Measurements from ENCODE around the gene DGKD. TPM values are rescaled to one million over a fixed set of nuclear protein-coding genes. Genes with fewer than 3 reads are reported as not detected.

Gene DGKD
- total and polyA plus RNA-seq, 5 donors from 2014 or later: 11.3 to 161 (median 11.5) TPM

DNA sequence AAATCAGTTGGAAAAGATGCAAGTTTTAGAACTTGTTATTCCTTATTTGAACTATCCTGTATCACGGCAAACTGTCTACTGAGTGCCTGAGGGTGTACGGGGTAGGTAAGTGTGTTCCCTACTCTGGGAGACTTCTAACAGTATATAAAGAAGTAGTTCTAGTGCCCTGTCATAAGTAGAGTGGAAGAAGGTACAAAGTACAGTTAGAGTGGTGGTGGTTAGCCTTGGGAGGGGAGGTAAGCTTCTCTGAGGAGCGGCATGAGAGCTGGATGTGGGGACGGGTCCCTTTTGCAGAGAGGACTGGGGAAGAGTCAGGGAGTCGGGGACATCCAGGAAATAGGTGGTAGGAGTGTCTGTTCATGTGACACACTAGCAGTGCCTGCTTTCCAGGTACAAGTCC is 48.5 kb downstream of the DGKD start:
- DNase-seq (no peak), ATAC-seq (ENCODE audit: low read depth in 2 of 2) (no peak)
- H3K9me3 Mint-ChIP-seq: no peaks in the 10 kb centered on the region
- Histone ChIP-seq H3K4me3 (ENCODE audit: low read depth, low read length) (no peak overlapping the region), H3K4me1 (ENCODE audit: control insufficient read depth, insufficient read depth, low read length, poor library complexity, severe bottlenecking) (peaks cover 23% of the 10 kb centered on the region), H3K9me3 (ENCODE audit: control insufficient read depth in 2 of 2, low read length in 2 of 2) (no peaks in the 10 kb centered on the region), H3K27ac (ENCODE audit: insufficient read depth, low read length, poor library complexity, severe bottlenecking) (no peak overlapping the region), H3K27me3 (ENCODE audit: control insufficient read depth, insufficient read depth, low read length) (no peaks in the 10 kb centered on the region), H3K36me3 (ENCODE audit: control insufficient read depth, insufficient read depth, low read length) (peaks cover 5% of the 10 kb centered on the region)
- peak overlapping the region in 2 of 3 donors; percentile 60 to 95 for H3K27ac Mint-ChIP-seq
- H3K4me3 Mint-ChIP-seq: peak overlapping the region in 1 of 4 donors; percentile 1
- H3K27me3 Mint-ChIP-seq: no peaks in the 10 kb centered on the region
- H3K4me1 Mint-ChIP-seq: peaks cover 11 to 63% (median 36%) of the 10 kb centered on the region in 4 donors
- peaks cover 24% of the 10 kb centered on the region for H3K36me3 Mint-ChIP-seq

GRCh38 chr2:233404222-233404621 is 49.9 kb downstream of the DGKD start:
- peak; percentile 48 to 87 (median 75) for DNase-seq
- no peak overlapping the region for H3K27ac ChIP-seq (ENCODE audit: insufficient read depth, low read length, poor library complexity, severe bottlenecking)
- H3K4me1 ChIP-seq (ENCODE audit: control insufficient read depth, insufficient read depth, low read length, poor library complexity, severe bottlenecking): peaks cover 26% of the 10 kb centered on the region
- no peaks in the 10 kb centered on the region for H3K27me3 ChIP-seq (ENCODE audit: control insufficient read depth, insufficient read depth, low read length)
- Mint-ChIP-seq H3K36me3 (peaks cover 18% of the 10 kb centered on the region), H3K4me3 (peak overlapping the region in 1 of 4 donors; percentile 48), H3K27ac (peak overlapping the region in 2 of 3 donors; percentile 72 to 85), H3K27me3 (no peaks in the 10 kb centered on the region), H3K4me1 (peaks cover 17 to 64% (median 38%) of the 10 kb centered on the region in 4 donors), H3K9me3 (peaks cover 0 to 1% (median 0%) of the 10 kb centered on the region in 7 donors)
- ATAC-seq (ENCODE audit: low read depth in 2 of 2): peak; percentile 80 to 83
- H3K9me3 ChIP-seq (ENCODE audit: control insufficient read depth in 2 of 2, low read length in 2 of 2): no peaks in the 10 kb centered on the region
- peaks cover 5% of the 10 kb centered on the region for H3K36me3 ChIP-seq (ENCODE audit: control insufficient read depth, insufficient read depth, low read length)
- H3K4me3 ChIP-seq (ENCODE audit: low read depth, low read length): no peak overlapping the region

- Mint-ChIP-seq H3K9me3 (peaks cover 0 to 1% (median 0%) of the 10 kb centered on the region in 7 donors), H3K36me3 (peaks cover 18% of the 10 kb centered on the region), H3K4me3 (peak overlapping the region in 1 of 4 donors; percentile 28), H3K27ac (peak overlapping the region; percentile 40 to 85 (median 76)), H3K4me1 (peaks cover 33 to 70% (median 46%) of the 10 kb centered on the region in 4 donors), H3K27me3 (no peaks in the 10 kb centered on the region)
- no peak for ATAC-seq (ENCODE audit: low read depth in 2 of 2)
- Histone ChIP-seq H3K27me3 (ENCODE audit: control insufficient read depth, insufficient read depth, low read length) (no peaks in the 10 kb centered on the region), H3K9me3 (ENCODE audit: control insufficient read depth in 2 of 2, low read length in 2 of 2) (no peaks in the 10 kb centered on the region), H3K4me1 (ENCODE audit: control insufficient read depth, insufficient read depth, low read length, poor library complexity, severe bottlenecking) (peaks cover 29% of the 10 kb centered on the region), H3K4me3 (ENCODE audit: low read depth, low read length) (no peak overlapping the region), H3K36me3 (ENCODE audit: control insufficient read depth, insufficient read depth, low read length) (peaks cover 5% of the 10 kb centered on the region), H3K27ac (ENCODE audit: insufficient read depth, low read length, poor library complexity, severe bottlenecking) (no peak overlapping the region)
- no peak for DNase-seq
Observed at GRCh38 chr2:233406865-233407264, 52.6 kb downstream of the DGKD start.

GRCh38 chr2:233407771-233408181 is 53.5 kb downstream of the DGKD start:
- Histone ChIP-seq H3K36me3 (ENCODE audit: control insufficient read depth, insufficient read depth, low read length) (peaks cover 3% of the 10 kb centered on the region), H3K4me1 (ENCODE audit: control insufficient read depth, insufficient read depth, low read length, poor library complexity, severe bottlenecking) (peaks cover 30% of the 10 kb centered on the region), H3K4me3 (ENCODE audit: low read depth, low read length) (no peak overlapping the region), H3K27me3 (ENCODE audit: control insufficient read depth, insufficient read depth, low read length) (no peaks in the 10 kb centered on the region), H3K27ac (ENCODE audit: insufficient read depth, low read length, poor library complexity, severe bottlenecking) (peak overlapping the region; percentile 1), H3K9me3 (ENCODE audit: control insufficient read depth in 2 of 2, low read length in 2 of 2) (no peaks in the 10 kb centered on the region)
- H3K4me1 Mint-ChIP-seq: peaks cover 34 to 75% (median 48%) of the 10 kb centered on the region in 4 donors
- H3K9me3 Mint-ChIP-seq: peaks cover 0 to 1% (median 0%) of the 10 kb centered on the region in 7 donors
- no peak for DNase-seq
- no peaks in the 10 kb centered on the region for H3K27me3 Mint-ChIP-seq
- peaks cover 17% of the 10 kb centered on the region for H3K36me3 Mint-ChIP-seq
- H3K27ac Mint-ChIP-seq: peak overlapping the region; percentile 15 to 91 (median 67)
- no peak overlapping the region for H3K4me3 Mint-ChIP-seq
- ATAC-seq (ENCODE audit: low read depth in 2 of 2): no peak

GRCh38 chr2:233408366-233409285 is 54.3 kb downstream of the DGKD start:
- peak overlapping the region; percentile 67 to 91 (median 88) for H3K27ac Mint-ChIP-seq
- H3K36me3 Mint-ChIP-seq: peaks cover 21% of the 10 kb centered on the region
- no peaks in the 10 kb centered on the region for H3K9me3 ChIP-seq (ENCODE audit: control insufficient read depth in 2 of 2, low read length in 2 of 2)
- peaks cover 0 to 3% (median 0%) of the 10 kb centered on the region in 7 donors for H3K9me3 Mint-ChIP-seq
- H3K27me3 ChIP-seq (ENCODE audit: control insufficient read depth, insufficient read depth, low read length): no peaks in the 10 kb centered on the region
- H3K4me1 Mint-ChIP-seq: peaks cover 42 to 82% (median 54%) of the 10 kb centered on the region in 4 donors
- DNase-seq (no peak), ATAC-seq (ENCODE audit: low read depth in 2 of 2) (no peak)
- no peaks in the 10 kb centered on the region for H3K27me3 Mint-ChIP-seq
- peaks cover 34% of the 10 kb centered on the region for H3K4me1 ChIP-seq (ENCODE audit: control insufficient read depth, insufficient read depth, low read length, poor library complexity, severe bottlenecking)
- peak overlapping the region; percentile 49 for H3K27ac ChIP-seq (ENCODE audit: insufficient read depth, low read length, poor library complexity, severe bottlenecking)
- H3K4me3 Mint-ChIP-seq: peak overlapping the region in 3 of 4 donors; percentile 1 to 69 (median 60)
- no peak overlapping the region for H3K4me3 ChIP-seq (ENCODE audit: low read depth, low read length)
- H3K36me3 ChIP-seq (ENCODE audit: control insufficient read depth, insufficient read depth, low read length): peaks cover 2% of the 10 kb centered on the region

DNA sequence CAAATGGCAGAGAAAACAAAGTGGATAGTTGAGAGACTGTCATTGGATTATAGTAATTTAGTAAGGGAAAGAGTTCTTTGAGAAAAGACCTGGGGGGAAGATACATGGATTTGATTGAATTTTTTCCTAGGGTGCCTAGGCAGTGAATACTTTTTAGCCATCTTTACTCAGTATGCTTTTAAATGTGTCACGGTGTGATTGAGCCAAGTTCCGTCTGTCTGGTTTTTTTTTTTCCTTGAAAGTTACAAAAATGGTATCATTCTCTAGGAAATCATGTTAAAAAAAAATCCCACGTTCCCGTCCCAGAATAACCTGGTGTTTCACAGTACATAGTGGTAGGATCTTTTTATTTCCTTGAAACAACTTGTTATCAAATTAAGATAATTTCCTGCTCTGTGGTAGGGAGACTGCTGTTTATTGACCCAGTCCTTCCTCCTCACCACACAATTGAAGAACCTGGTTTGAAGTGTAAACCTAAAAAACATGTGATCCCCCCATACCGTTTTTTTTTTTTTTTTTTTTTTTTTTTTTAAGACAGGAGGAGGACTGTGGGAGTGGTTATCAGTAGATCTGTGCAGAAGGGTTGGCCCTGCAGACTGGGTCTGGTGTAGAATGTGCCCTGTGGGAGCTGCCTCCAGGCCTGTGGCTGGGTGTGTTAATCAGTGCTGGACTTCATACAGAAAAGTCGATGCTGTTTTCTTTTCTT is 55.1 kb downstream of the DGKD start:
- H3K4me1 Mint-ChIP-seq: peaks cover 38 to 85% (median 51%) of the 10 kb centered on the region in 4 donors
- peaks cover 18% of the 10 kb centered on the region for H3K36me3 Mint-ChIP-seq
- ATAC-seq (ENCODE audit: low read depth in 2 of 2): peak; percentile 65 to 73
- peak overlapping the region; percentile 67 to 91 (median 88) for H3K27ac Mint-ChIP-seq
- H3K4me3 Mint-ChIP-seq: peak overlapping the region; percentile 60 to 69 (median 66)
- peaks cover 38% of the 10 kb centered on the region for H3K4me1 ChIP-seq (ENCODE audit: control insufficient read depth, insufficient read depth, low read length, poor library complexity, severe bottlenecking)
- peaks cover 2% of the 10 kb centered on the region for H3K36me3 ChIP-seq (ENCODE audit: control insufficient read depth, insufficient read depth, low read length)
- peak overlapping the region; percentile 56 for H3K4me3 ChIP-seq (ENCODE audit: low read depth, low read length)
- H3K27ac ChIP-seq (ENCODE audit: insufficient read depth, low read length, poor library complexity, severe bottlenecking): peak overlapping the region; percentile 49
- no peaks in the 10 kb centered on the region for H3K9me3 ChIP-seq (ENCODE audit: control insufficient read depth in 2 of 2, low read length in 2 of 2)
- no peaks in the 10 kb centered on the region for H3K27me3 ChIP-seq (ENCODE audit: control insufficient read depth, insufficient read depth, low read length)
- H3K9me3 Mint-ChIP-seq: peaks cover 0 to 3% (median 0%) of the 10 kb centered on the region in 7 donors
- H3K27me3 Mint-ChIP-seq: no peaks in the 10 kb centered on the region
- peak in 2 of 3 donors; percentile 53 to 75 for DNase-seq

GRCh38 chr2:233410196-233410760 is 56.0 kb downstream of the DGKD start:
- H3K36me3 Mint-ChIP-seq: peaks cover 17% of the 10 kb centered on the region
- Histone ChIP-seq H3K27me3 (ENCODE audit: control insufficient read depth, insufficient read depth, low read length) (no peaks in the 10 kb centered on the region), H3K4me3 (ENCODE audit: low read depth, low read length) (peak overlapping the region; percentile 56), H3K9me3 (ENCODE audit: control insufficient read depth in 2 of 2, low read length in 2 of 2) (no peaks in the 10 kb centered on the region), H3K27ac (ENCODE audit: insufficient read depth, low read length, poor library complexity, severe bottlenecking) (peak overlapping the region; percentile 43), H3K4me1 (ENCODE audit: control insufficient read depth, insufficient read depth, low read length, poor library complexity, severe bottlenecking) (peaks cover 40% of the 10 kb centered on the region), H3K36me3 (ENCODE audit: control insufficient read depth, insufficient read depth, low read length) (peaks cover 6% of the 10 kb centered on the region)
- no peak for ATAC-seq (ENCODE audit: low read depth in 2 of 2)
- H3K4me3 Mint-ChIP-seq: peak overlapping the region; percentile 60 to 69 (median 66)
- peaks cover 0 to 3% (median 0%) of the 10 kb centered on the region in 7 donors for H3K9me3 Mint-ChIP-seq
- no peak for DNase-seq
- peak overlapping the region; percentile 74 to 91 (median 88) for H3K27ac Mint-ChIP-seq
- H3K4me1 Mint-ChIP-seq: peaks cover 38 to 87% (median 50%) of the 10 kb centered on the region in 4 donors
- H3K27me3 Mint-ChIP-seq: no peaks in the 10 kb centered on the region

All from CD4-positive, CD25-positive, alpha-beta regulatory T cell (primary cell).